ENCODE data around the gene KCNQ1.

DNA sequence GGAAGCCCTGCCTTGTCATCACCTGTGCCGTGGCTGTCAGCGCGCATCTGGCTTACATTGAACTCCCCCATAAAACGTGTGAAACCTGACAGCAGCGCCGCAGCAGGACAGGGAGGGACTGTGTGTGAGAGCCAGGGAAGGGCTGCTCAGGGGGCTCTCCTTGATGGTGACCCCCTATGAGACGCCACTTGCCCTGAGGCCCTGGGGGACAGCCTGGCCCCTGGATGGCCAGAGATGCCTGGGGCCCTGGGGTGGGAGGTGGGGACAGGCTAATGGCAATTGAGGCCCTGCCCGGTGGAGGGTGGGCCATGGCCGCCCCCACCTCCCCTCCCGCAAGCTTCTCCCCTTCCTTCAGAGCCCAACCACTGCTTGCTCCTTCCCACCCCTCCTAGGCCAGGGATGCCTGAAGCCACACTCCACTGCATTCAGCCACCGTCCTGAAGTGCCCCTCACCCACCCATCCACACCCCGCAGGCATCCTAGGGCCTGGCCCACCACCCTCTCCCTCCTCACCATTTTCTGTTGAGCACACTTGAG is 290.3 kb downstream of the KCNQ1 start:
- TF ChIP-seq GATA2 (IDR thresholded peaks at IDR 0.05; ENCODE audit: low read depth, low read length) (no peak), GATA3 (IDR thresholded peaks at IDR 0.05; ENCODE audit: low read depth, low read length) (no peak)
